Left colon (tissue), 2 donors: Measurements from ENCODE around the gene USP17L10. TPM values are rescaled to one million over a fixed set of nuclear protein-coding genes. Genes with fewer than 3 reads are reported as not detected.

Experiments
- total RNA-seq, 2 donors: library from RNA; stranded (reverse); fragmentation: NEBNext Ultra II Directional; extraction: Animal tissue kit (Norgen Biotek cat#: 25700); gene quantifications; one replicate each; pipeline ENCODE4 v1.2.1, GENCODE V29; 2021
- donor health status: DM: no; HTN: no; CAD: no.
- donor health status: DM: yes; HTN: yes; CAD: no.

Gene USP17L10
- total RNA-seq, 2 donors from 2014 or later: not detected

Other genes starting within 250 kb of the USP17L10 start
- gene FAM90A26, start 40.2 kb upstream of the USP17L10 start, total RNA-seq: not detected
- gene USP17L11, start 4.7 kb downstream of the USP17L10 start, total RNA-seq: not detected
- gene USP17L12, start 9.5 kb downstream of the USP17L10 start, total RNA-seq: not detected
- gene USP17L13, start 14.2 kb downstream of the USP17L10 start, total RNA-seq: not detected
- gene USP17L15, start 23.7 kb downstream of the USP17L10 start, total RNA-seq: not detected
- gene USP17L17, start 33.2 kb downstream of the USP17L10 start, total RNA-seq: not detected
- not detected for gene USP17L18, start 38.0 kb downstream of the USP17L10 start, total RNA-seq
- not detected for gene USP17L19, start 42.7 kb downstream of the USP17L10 start, total RNA-seq
- gene USP17L20, start 47.5 kb downstream of the USP17L10 start, total RNA-seq: not detected
- not detected for gene USP17L21, start 52.2 kb downstream of the USP17L10 start, total RNA-seq
- gene USP17L22, start 57.0 kb downstream of the USP17L10 start, total RNA-seq: not detected
- gene USP17L24, start 114.5 kb downstream of the USP17L10 start, total RNA-seq: not detected
- not detected for gene USP17L25, start 119.3 kb downstream of the USP17L10 start, total RNA-seq
- gene USP17L26, start 124.0 kb downstream of the USP17L10 start, total RNA-seq: not detected
- gene USP17L5, start 128.7 kb downstream of the USP17L10 start, total RNA-seq: not detected
- not detected for gene USP17L27, start 133.5 kb downstream of the USP17L10 start, total RNA-seq
- not detected for gene USP17L28, start 138.2 kb downstream of the USP17L10 start, total RNA-seq
- gene USP17L29, start 143.0 kb downstream of the USP17L10 start, total RNA-seq: not detected
- not detected for gene USP17L30, start 152.5 kb downstream of the USP17L10 start, total RNA-seq
- not detected for gene DEFB131A, start 233.8 kb downstream of the USP17L10 start, total RNA-seq